ENCODE results near the gene SLC4A9.
"Not testable (repeated sequence)": the region's sequence is repeated elsewhere in the genome, so short reads cannot be mapped to it uniquely, and the experiment has no call there.

SLC4A9 gene

DNA sequence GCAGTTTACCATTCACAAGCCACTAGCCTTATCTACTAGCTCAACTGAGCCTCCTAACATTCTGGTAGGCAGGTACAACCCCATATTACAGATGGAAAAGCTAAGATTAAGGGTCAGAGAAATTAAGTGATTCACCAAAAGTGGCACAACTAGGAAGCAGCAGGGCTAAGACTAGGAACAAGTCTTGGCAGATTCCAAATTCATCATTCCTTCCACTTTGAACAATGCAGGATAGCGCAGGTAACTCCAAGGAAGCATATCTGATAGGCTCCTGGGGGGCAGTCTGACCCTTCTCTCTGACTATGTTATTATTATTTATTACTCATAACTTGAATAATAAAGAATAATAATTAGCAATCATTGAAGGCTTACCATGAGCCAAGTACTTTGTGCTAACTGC is 22.1 kb upstream of the SLC4A9 start:
- DNase-seq (ENCODE audit: low read depth in 2 of 2, low spot score in 1 of 2): no peak

DNA sequence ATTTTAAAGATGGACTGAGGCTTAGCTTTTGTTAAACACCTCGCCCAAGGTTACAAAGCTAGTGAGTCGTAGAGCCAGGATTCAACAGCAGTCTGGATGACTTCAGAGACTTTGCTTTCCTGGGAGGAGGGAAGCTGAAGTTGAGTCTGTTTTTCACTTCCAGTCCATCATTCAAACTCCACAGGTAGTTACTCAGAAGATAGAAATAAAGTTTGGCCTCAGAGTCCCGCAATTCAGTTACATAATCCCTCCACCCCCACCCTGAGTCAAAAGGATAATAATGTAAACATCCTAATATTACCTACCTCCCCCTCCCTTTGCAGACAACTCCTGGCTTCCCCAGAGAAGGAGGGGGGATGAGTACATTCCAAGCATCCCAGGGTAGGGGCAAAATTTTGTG is 21.7 kb upstream of the SLC4A9 start:
- DNase-seq (ENCODE audit: low read depth in 2 of 2, low spot score in 1 of 2): no peak

DNA sequence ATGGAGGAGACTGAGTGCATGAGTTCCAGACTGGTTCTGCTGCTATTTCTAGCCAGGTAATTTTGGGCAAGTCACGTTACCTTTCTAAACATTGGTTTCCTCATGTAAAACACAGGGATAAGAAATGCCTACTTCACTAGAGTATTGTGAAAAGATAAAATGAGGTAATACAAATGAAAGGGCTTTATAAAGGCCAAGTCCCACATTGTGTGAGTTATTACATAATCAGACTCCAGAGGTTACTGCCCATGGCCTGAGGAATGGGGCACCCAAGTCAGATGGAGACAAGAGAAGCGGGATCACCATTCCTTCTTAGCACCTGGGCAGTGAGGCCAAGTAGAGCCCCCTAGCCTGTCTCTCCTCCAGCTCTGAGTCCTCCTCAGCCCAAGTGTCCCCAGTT is 21.1 kb upstream of the SLC4A9 start:
- no peak for DNase-seq (ENCODE audit: low read depth in 2 of 2, low spot score in 1 of 2)

DNA sequence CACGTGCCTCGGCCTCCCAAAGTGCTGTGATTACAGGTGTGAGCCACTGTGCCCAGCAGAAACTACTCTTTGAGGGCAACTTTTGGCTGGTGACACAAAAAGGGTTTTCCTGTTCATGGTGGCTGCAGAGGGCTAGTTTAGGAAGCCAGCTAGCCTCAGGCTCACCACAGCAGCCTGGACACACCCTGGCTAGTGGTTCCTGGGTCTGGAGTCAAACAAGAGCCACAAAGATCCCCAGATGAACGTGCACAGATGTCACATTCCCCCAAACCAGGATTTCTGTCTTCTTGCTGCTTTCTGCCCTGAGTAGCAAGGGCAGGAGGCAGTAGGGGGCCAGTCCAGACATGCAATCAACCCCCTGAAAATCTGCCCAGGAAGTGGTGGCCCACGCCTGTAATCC is 20.4 kb upstream of the SLC4A9 start:
- no peak for DNase-seq (ENCODE audit: low read depth in 2 of 2, low spot score in 1 of 2)

DNA sequence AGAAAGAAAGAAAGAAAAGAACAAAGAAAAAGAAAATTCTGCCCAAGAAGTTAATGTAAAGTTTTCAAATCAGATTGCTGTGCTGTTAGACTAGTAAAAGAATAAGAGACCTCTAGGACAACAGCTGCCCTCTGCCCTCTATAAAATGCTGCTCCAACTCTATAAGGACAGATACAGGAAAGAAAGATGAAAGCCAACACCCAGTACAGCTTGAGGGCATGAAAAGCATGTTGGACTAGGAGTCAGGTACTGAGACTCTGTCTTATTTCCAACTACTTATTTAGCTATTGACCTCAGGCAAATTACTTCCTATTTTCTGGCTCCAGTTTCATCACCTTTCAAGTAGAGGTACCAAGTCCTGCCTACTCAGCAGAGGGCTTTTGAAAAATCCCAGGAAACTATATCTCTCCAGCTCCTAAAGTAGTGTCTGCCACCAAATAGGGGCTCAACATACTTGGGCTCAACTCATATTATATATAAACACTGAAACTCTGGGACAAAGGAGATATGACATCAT is 19.3 kb upstream of the SLC4A9 start:
- no peak for DNase-seq (ENCODE audit: low read depth in 2 of 2, low spot score in 1 of 2)

DNA sequence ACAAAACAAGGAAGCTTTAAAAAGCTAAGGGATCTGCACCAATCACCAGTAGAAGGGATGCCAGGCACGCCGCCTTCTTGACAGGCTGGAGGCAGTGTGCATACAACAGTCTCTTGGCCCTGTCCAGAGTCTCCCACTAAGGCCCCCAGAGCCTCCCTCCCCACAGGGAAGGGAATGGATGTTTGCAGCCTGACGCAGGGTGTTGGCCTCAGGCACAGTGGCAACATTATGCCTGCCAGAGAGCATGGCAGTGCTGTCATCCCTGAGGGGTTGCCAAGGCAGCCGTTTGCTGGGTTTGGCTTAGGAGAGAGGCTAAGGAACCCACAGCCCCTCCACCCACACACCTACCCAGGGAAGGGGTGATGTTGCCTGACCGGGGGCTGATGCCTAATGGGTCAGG is 18.4 kb upstream of the SLC4A9 start:
- no peak for DNase-seq (ENCODE audit: low read depth in 2 of 2, low spot score in 1 of 2)

DNA sequence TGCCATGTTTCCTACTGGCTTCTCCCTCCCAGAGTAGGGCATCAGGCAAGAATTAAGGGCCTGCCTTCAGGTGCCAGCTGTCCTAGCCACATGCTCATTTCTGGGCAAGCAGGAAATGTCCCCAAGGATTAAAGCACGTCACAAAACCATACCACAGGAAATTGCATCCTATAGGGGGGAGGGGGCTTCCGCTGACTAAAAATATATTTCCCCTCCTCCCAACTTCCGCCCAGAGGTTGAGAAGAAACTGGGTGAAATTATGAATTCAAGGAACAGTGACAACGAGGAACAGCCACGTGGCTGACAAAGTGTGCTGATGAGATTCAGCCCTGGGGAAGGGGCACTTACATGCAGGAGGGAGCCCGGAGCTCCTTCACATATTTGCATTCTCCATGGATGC is 17.7 kb upstream of the SLC4A9 start:
- no peak for DNase-seq (ENCODE audit: low read depth in 2 of 2, low spot score in 1 of 2)

DNA sequence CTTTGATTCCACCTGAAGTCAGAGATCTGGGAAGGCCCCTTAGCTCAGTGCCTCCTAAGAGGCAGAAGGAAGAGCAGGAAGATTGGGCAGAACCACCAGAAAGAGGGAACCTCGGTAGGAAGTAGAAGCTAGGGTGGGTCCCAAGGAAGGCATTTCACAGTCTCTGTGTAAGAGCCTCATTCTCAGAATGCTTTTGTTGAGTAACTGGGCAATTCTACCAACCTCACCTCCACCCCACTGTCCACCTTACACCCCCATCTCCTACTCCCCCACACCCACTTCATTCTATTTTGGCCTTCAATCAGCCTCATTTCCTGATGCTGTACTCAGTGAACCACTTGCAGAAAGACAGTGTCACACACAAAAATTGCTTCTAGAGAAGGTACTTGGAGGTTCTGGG is 17.1 kb upstream of the SLC4A9 start:
- no peak for DNase-seq (ENCODE audit: low read depth in 2 of 2, low spot score in 1 of 2)

DNA sequence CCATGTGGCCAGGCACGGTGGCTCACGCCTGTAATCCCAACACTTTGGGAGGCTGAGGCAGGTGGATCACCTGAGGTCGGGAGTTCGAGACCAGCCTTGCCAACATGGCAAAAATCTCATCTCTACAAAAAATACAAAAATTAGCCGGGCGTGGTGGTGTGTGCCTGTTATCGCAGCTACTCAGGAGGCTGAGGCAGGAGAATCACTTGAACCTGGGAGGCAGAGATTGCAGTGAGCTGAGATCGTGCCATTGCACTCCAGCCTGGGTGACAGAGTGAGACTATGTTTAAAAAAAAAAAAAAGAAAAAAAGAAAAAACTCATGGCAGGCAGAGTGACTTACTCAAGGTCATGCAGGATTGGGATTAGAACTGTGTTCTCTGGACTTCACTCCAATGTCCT is 16.1 kb upstream of the SLC4A9 start:
- not testable (repeated sequence) for DNase-seq (ENCODE audit: low read depth in 2 of 2, low spot score in 1 of 2)

DNA sequence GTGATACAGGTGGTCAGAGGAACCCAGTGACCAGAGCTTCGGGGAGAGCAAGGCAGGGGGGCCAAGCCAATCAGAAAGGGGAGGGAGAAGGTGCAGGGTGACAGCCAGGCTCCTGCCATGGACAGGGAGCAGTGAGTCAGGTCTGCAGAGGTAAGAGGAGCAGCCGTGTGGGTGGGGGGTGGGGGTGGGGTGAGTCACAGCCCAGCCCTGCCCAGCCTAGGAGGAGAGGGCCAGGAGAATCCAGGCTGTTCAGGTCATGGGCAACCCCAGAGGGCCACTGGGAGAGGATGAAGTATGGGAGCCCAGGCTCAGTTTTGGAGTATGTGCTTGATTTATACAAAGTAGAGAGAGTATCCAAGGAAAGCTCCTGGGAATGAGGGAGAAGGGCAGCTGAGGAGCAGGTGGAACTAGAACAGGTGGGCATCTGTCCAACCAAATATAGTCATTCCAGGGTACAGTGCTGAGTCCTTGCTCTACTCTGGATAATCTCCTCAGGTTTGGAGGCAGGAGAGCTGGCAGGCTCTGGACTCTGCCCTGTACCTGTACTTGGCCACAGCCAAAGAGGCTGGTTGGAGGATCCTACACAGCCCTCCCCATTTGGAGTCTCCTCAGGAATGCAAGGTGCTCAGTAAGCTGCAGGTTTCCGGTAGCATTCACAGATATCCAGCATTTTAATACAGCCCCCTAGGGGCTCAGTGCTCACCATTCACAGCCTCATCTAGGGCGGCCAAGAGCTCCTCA is 15.1 kb upstream of the SLC4A9 start:
- DNase-seq (ENCODE audit: low read depth in 2 of 2, low spot score in 1 of 2): no peak

DNA sequence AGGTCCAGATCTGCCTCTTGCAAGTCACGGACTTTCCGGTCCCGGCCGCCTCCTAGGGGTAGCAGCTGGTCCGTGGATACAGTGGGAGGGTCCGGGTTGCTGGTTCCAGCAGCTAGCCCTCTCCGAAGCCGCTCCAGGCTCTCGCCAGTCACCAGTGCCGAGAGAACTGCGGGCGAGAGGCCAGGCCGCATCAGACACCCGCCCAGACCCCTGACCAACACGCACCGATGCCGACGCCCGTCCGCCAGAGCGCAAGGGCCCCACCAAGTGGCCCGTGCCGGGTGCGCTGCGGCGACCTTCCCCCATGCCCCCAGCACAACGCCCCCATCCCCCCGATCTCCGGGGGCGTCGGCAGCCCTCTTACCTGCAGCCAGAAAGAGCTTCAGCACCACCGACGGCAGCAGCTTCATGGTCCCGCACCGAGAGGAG is 14.1 kb upstream of the SLC4A9 start:
- DNase-seq (ENCODE audit: low read depth in 2 of 2, low spot score in 1 of 2): no peak

DNA sequence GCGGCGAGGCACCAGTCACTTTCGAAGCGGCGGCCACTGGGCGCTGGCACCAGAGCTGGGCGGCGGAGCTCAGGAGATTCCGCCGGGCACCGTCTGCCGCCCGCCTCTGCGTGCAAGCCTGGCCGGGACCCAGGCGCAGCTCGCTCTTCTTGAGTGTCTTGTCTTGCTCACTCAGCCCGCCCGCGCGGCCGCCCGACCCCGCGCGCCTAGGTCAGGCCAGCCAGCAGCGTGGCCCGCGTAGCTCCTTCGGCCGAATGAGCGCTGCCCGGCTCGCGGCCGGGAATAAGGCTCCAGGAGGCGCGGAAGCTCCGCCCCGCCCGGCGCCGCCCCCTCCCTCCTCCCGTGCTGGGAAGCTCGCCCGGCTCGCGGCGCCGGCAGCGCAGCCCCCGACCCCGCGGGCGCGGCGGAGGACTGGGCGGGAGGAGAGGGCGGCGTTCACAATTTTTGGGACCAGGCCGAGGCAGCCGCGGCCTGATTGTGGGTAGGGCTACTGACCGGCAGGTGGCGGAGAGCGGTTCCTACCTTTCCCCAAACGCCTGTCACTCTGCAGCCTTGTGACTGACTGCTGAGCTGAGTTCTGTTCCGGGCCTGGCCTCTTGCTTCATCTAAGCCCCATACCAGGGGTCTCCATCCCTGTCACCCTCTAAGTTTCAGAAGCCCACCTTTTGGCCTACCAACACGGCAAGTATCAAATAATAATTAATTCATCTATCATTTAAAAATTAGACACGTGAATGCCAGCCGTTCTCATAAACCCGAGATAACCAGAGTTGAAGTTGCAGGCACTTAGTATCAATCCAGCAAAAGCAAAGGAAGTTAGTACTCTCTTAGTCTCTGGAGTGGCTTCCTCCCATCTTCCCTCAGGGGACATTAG is 13.4 kb upstream of the SLC4A9 start, which contains the start of gene HBEGF:
TSS of gene HBEGF (minus strand) at position 256 of the 874 bp plus-strand sequence. CDS start 275 bp downstream, outside the sequence.
- DNase-seq (ENCODE audit: low read depth in 2 of 2, low spot score in 1 of 2): peak in 1 of 2 donors; percentile 20

DNA sequence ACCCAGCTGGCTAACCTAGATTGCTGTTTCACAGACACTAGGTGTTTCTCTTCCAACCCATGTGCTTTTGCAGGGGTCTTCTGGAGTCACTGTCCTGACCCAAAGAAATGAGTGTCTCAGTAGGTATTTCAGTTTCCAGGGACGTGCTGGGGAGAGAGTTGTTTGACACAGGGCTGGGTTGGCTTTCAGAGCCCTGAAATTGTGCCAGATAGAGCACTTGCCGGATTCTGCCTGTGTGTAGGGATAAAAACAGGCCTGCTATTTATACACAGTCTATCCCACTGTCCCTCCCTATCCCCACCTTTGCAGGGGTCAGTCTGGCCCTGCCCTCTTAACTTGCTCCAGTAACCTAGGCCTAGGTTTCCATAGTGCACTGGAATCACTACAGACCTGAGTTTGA is 12.6 kb upstream of the SLC4A9 start:
- DNase-seq (ENCODE audit: low read depth in 2 of 2, low spot score in 1 of 2): no peak

DNA sequence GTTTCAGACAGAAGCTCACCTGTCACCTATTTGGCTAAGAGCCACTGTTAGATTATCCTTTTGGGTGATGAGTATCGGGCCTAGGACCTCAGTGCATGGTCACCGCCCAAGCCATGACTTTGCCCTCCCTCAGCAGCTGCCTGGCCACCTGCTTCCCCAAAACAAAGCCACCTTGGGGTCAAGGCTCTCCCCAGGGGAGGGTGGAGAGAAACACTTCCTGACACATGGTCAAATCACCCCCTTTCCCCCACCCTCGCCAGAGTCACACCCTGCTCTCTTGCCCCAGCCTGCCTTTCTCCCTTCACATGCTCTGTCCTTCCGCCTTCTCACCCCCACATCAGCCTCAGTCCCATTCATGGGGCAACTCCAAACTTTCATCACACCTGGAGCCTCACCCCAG is 11.9 kb upstream of the SLC4A9 start:
- no peak for DNase-seq (ENCODE audit: low read depth in 2 of 2, low spot score in 1 of 2)

DNA sequence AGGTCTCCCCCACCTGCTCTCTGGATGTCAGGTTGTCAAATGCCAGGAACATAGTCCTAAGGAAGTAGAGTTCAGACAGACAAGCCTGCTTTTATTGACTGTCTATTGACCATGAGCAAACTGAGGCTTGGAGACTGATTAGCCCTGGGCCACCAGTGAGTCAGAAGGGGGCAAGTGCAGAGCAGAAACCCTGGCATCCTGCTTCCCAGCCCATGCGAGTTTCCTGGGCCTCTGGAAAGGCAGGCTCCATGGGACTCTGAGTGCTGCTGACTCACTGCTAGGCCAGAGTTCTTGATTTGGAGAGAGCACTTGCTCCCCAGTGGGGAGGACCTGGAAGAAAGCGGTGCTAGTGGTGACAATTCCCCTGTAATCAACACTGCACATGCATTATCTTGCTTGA is 10.8 kb upstream of the SLC4A9 start:
- DNase-seq (ENCODE audit: low read depth in 2 of 2, low spot score in 1 of 2): no peak

DNA sequence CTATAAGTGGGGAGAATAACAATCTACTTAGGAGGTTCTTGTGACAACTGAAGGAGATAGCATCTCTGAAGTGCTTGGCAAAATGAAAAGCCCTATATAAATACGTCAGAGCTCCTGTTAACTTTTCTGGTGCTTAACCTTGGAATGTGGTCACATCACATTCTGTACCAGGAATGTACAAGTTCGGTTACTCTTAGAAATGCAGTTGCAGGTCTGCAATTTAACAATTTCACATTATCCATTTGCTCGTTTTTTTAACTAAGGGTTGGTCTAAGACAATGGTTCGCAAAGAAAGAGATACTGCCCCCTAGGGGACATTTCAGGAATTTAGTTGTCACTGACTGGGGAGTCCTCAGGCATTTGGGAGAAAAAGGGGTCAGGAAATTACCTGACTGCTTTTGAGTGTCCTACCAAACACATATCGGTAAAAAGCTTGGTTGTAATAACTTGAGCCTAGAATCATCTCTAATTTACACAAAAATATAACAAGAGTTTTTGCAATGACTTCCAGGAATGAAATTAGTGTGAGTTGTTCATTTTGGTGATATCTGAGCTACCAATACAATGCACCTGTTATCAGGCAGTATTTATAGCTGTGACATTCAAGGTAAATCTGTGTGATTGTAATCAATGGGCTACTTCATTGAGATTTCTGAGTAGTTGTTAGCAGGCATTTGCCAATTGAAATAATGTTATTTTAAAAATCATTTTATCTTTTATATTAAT is 8.2 kb upstream of the SLC4A9 start:
- peak in 1 of 2 donors; percentile 14 for DNase-seq (ENCODE audit: low read depth in 2 of 2, low spot score in 1 of 2)

DNA sequence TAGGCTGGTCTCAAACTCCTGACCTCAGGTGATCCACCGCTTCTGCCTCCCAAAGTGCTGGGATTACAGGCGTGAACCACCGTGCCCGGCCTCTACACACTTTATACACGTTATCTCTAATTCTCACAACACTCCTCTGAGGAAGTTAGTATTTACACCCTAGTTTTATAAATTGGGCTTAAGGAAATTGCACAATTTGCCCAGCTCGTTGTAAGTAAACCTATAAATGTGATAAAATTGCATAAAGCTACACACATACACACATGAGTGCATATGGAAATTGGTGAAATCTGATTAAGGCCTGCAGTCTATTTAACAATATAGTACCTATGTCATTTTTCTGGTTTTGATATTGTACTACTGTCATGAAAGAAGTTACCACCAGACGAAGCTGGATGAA is 4.4 kb upstream of the SLC4A9 start:
- no peak for DNase-seq (ENCODE audit: low read depth in 2 of 2, low spot score in 1 of 2)

DNA sequence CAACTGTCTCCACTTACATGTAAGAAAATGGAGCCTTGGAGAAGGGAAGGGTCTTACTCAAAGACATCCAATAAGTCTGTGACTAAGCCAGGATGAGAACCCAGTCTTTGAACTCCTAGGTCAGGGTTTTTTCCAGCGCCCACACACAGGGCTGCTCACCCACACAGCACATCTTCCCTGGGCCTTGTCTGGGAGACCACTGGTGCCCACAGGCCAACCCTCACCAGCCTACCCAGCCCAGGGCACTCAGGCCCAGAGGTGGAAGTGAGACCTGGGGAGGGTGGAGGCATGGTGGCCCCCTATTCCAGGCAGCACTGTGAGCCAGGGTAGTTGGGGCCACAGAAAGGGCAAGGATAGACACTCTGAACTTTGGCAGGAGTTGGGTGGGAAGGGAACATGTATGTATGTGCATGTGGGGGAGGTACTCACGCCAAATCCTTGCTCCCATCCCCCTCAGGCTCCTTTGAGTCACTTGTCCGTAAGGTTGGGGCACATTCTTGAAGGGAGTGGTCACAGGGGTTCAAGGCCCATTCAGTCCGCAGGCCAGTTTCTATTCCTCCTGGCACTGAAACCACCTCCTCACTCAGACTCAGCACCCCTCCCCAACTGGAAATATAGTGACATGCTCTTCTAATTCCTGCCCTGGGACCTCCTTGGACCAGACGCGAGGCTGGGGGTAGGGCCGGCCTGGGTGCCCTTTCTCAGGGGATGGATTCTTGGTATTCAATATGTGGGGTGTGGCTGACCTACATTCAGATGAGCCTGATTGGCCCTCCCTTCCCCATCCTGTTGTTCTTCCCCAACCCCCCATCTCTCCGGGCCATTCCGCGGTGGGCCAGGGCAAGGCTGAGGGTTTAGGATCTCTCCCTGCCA is 2.9 kb upstream of the SLC4A9 start:
- no peak for DNase-seq (ENCODE audit: low read depth in 2 of 2, low spot score in 1 of 2)

DNA sequence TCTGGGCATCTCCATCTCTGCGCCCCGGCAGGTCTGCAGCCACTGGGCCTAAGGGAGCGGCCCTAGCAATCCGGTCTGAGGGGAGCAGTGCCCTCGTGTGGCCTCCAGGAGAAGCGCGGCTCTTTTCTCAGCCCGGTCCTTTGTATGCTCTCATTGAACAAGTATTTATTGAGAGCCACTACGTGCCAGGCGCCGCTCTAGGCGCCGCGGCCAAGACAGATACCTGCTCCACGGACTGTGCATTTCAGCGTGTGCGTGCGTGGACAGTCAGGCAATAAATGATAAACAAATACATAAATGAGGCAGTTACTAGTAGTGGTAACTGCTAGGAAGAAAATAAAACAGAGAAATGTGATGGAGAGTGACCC is 2.3 kb upstream of the SLC4A9 start:
- peak; percentile 29 to 40 for DNase-seq (ENCODE audit: low read depth in 2 of 2, low spot score in 1 of 2)

DNA sequence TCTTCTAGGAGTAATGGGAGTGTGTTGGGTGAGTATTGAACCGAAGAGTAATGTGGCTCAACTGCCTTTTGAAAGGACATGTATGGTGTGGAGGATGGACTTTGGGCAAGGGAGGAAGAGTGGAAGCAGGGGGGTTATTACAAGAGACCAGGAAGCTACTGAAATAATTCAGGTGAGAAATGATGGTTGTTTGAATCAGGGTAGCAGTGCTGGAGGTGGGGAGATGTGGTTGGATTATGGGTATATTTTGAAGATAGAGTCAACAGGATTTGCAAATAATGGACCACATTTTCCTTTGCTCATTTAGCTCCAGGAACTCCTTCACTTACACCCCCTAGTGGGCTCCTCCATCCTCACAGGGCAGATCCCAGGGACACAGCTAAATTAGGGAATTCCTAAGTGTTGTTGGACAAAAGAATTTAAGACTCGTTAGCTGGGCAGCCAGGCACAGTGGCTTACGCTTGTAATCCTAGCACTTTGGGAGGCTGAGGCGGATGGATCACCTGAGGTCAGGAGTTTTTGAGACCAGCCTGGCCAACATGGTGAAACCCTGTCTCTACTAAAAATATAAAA is 1.2 kb upstream of the SLC4A9 start:
- DNase-seq (ENCODE audit: low read depth in 2 of 2, low spot score in 1 of 2): no peak

Data from stimulated activated CD8-positive, alpha-beta memory T cell treated with anti-CD3 and anti-CD28 coated beads, Interleukin-4, amount 100 ng/mL, for 4 hours (primary cell).